ENCODE results near the gene OR51S1. TPM values are rescaled to one million over a fixed set of nuclear protein-coding genes. Genes with fewer than 3 reads are reported as not detected.

OR51S1 gene
- total RNA-seq, 1 experiment from 2014 or later = not detected

DNA sequence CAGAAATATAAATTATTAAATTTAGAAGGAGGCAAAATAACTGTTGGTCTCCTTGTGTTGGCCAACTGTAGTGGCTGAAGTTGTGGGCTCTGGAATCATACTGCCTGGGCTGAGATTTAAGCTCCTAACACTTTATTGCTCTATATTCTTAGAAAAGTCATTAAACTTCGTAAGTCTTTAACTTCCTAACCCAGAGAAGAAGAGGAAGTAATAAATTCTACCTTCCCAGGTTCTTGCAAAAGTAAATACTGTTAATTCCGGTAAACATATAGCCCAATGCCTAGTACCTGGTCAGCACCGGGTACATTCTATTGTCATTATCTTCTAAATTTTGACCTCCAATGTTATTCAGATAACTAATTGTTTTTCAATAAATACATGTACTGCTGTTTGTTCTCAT, 37.2 kb upstream of the OR51S1 start:
- H4K20me1 ChIP-seq (ENCODE audit: insufficient read depth) = no peaks in the 10 kb centered on the region
- POLR2A ChIA-PET = no interaction called here
- no peak overlapping the region for H3K9ac ChIP-seq (ENCODE audit: low read length)
- no peaks in the 10 kb centered on the region for H3K36me3 ChIP-seq (ENCODE audit: control insufficient read depth in 1 of 2, insufficient read depth in 2 of 2, low read length in 2 of 2)
- H3K9me3 ChIP-seq (ENCODE audit: control insufficient read depth in 1 of 2, insufficient read depth in 1 of 2, low read depth in 1 of 2, low read length in 2 of 2) = no peaks in the 10 kb centered on the region
- no peaks in the 10 kb centered on the region for H3K4me1 ChIP-seq (ENCODE audit: control insufficient read depth in 1 of 2, insufficient read depth in 2 of 2, low read length in 2 of 2)
- no peak overlapping the region for H3K4me3 ChIP-seq (replicated peaks in 1 of 2; ENCODE audit: low read depth in 1 of 2, low read length in 2 of 2)
- BruUV-seq (replicated peaks) = no TSS peak
- RAD21 ChIA-PET (ENCODE audit: low non-redundant PET in 1 of 2, low total read pairs in 2 of 2, uncharacterized antibody in 2 of 2, unreplicated experiment in 2 of 2) = no interaction called here
- no peak overlapping the region for H3K27ac ChIP-seq (ENCODE audit: low read depth, low read length)
- DNase-seq (ENCODE audit: low read depth, low spot score) (no peak), ATAC-seq (no peak)
- H3K4me2 ChIP-seq (ENCODE audit: low read length) = no peak overlapping the region
- TF ChIP-seq EZH2phosphoT487 (IDR thresholded peaks at IDR 0.05; ENCODE audit: borderline replicate concordance) (no peak), SRF (IDR thresholded peaks at IDR 0.05; ENCODE audit: low read depth) (no peak)
- intact Hi-C loops (cut with micrococcal nuclease) = no loop called here
- no peaks in the 10 kb centered on the region for H3K79me2 ChIP-seq (ENCODE audit: insufficient read depth, low read length)
- no peaks in the 10 kb centered on the region for H3K9me2 ChIP-seq (ENCODE audit: insufficient read depth)
- H2AFZ ChIP-seq (ENCODE audit: low read depth, low read length, poor library complexity, severe bottlenecking) = no peak overlapping the region
- H3K27me3 ChIP-seq (ENCODE audit: insufficient read depth, low read length) = peaks cover 8% of the 10 kb centered on the region; the same call in 1 of the 2 replicates
- CTCF ChIA-PET = no interaction called here

GRCh38 chr11:4884361-4884760, 35.4 kb upstream of the OR51S1 start:
- no peaks in the 10 kb centered on the region for H3K9me3 ChIP-seq (ENCODE audit: control insufficient read depth in 1 of 2, insufficient read depth in 1 of 2, low read depth in 1 of 2, low read length in 2 of 2)
- peaks cover 15% of the 10 kb centered on the region for H3K27me3 ChIP-seq (ENCODE audit: insufficient read depth, low read length)
- H3K4me1 ChIP-seq (ENCODE audit: control insufficient read depth in 1 of 2, insufficient read depth in 2 of 2, low read length in 2 of 2) = no peaks in the 10 kb centered on the region
- RAD21 ChIA-PET (ENCODE audit: low non-redundant PET in 1 of 2, low total read pairs in 2 of 2, uncharacterized antibody in 2 of 2, unreplicated experiment in 2 of 2) = no interaction called here
- BruUV-seq (replicated peaks) = no TSS peak
- no peak overlapping the region for H3K9ac ChIP-seq (ENCODE audit: low read length)
- no peak overlapping the region for H2AFZ ChIP-seq (ENCODE audit: low read depth, low read length, poor library complexity, severe bottlenecking)
- TF ChIP-seq CBX3 (IDR thresholded peaks at IDR 0.05; ENCODE audit: low read depth) (no peak), RAD21 (IDR thresholded peaks at IDR 0.05; ENCODE audit: low read depth) (no peak), TCF7L2 (IDR thresholded peaks at IDR 0.05; ENCODE audit: borderline replicate concordance, extremely low read depth, insufficient read depth, insufficient read length) (no peak), POLR2A (IDR thresholded peaks at IDR 0.05; ENCODE audit: borderline replicate concordance, extremely low read depth, insufficient read depth, insufficient read length) (no peak), ELF1 (IDR thresholded peaks at IDR 0.05; ENCODE audit: borderline replicate concordance, low read depth) (no peak), SRF (IDR thresholded peaks at IDR 0.05; ENCODE audit: low read depth) (no peak), ZBTB33 (IDR thresholded peaks at IDR 0.05; ENCODE audit: extremely low read depth, insufficient replicate concordance, low read length) (no peak), POLR2AphosphoS5 (IDR thresholded peaks at IDR 0.05; ENCODE audit: low read depth, low read length) (no peak), JUND (IDR thresholded peaks at IDR 0.05) (no peak), EZH2phosphoT487 (IDR thresholded peaks at IDR 0.05; ENCODE audit: borderline replicate concordance) (no peak)
- TF ChIP-seq, protein P1, sequence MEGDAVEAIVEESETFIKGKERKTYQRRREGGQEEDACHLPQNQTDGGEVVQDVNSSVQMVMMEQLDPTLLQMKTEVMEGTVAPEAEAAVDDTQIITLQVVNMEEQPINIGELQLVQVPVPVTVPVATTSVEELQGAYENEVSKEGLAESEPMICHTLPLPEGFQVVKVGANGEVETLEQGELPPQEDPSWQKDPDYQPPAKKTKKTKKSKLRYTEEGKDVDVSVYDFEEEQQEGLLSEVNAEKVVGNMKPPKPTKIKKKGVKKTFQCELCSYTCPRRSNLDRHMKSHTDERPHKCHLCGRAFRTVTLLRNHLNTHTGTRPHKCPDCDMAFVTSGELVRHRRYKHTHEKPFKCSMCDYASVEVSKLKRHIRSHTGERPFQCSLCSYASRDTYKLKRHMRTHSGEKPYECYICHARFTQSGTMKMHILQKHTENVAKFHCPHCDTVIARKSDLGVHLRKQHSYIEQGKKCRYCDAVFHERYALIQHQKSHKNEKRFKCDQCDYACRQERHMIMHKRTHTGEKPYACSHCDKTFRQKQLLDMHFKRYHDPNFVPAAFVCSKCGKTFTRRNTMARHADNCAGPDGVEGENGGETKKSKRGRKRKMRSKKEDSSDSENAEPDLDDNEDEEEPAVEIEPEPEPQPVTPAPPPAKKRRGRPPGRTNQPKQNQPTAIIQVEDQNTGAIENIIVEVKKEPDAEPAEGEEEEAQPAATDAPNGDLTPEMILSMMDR (IDR thresholded peaks at IDR 0.05 in 2 of 3, conservative IDR thresholded peaks at IDR 0.05 in 1 of 3; ENCODE audit: borderline replicate concordance in 1 of 3, insufficient read depth in 1 of 3, low read depth in 2 of 3, low read length in 2 of 3) = no peak
- TF ChIP-seq, protein P2, sequence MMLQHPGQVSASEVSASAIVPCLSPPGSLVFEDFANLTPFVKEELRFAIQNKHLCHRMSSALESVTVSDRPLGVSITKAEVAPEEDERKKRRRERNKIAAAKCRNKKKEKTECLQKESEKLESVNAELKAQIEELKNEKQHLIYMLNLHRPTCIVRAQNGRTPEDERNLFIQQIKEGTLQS (IDR thresholded peaks at IDR 0.05) = no peak
- intact Hi-C loops (cut with micrococcal nuclease) = no loop called here
- DNase-seq (ENCODE audit: low read depth, low spot score) (no peak), ATAC-seq (no peak)
- H3K4me3 ChIP-seq (replicated peaks in 1 of 2; ENCODE audit: low read depth in 1 of 2, low read length in 2 of 2) = no peak overlapping the region
- H3K4me2 ChIP-seq (ENCODE audit: low read length) = no peak overlapping the region
- H3K79me2 ChIP-seq (ENCODE audit: insufficient read depth, low read length) = no peaks in the 10 kb centered on the region
- CTCF ChIA-PET = no interaction called here
- no peaks in the 10 kb centered on the region for H3K9me2 ChIP-seq (ENCODE audit: insufficient read depth)
- no peaks in the 10 kb centered on the region for H4K20me1 ChIP-seq (ENCODE audit: insufficient read depth)
- no peaks in the 10 kb centered on the region for H3K36me3 ChIP-seq (ENCODE audit: control insufficient read depth in 1 of 2, insufficient read depth in 2 of 2, low read length in 2 of 2)
- POLR2A ChIA-PET = no interaction called here
- H3K27ac ChIP-seq (ENCODE audit: low read depth, low read length) = no peak overlapping the region
